GM18511 (cell line): ENCODE measurements around the gene CKS2.

ENCODE experiments used
- ATAC-seq: cut with Tn5 transposase; IDR thresholded peaks from one replicate; pipeline ENCODE4 v1.9.1; 2021; ENCODE audit warnings: mild to moderate bottlenecking, moderate library complexity; ENCODE audit not compliant: unreplicated experiment

Gene CKS2

GRCh38 chr9:89363921-89364665 lies 53.1 kb downstream of the CKS2 start:
- no peak for ATAC-seq

GRCh38 chr9:89364666-89365531 lies 53.9 kb downstream of the CKS2 start:
- no peak for ATAC-seq

GRCh38 chr9:89365532-89365912 lies 54.5 kb downstream of the CKS2 start:
- ATAC-seq: no peak
